SH-SY5Y (cell line): ENCODE results near the gene PDE1C.

Source experiments
- GATA2 ChIP-seq: IDR thresholded peaks from 2 replicates; pipeline ENCODE4 v1.6.1; 2011; ENCODE audit warnings: mild to moderate bottlenecking, low read depth, low read length
- GATA3 ChIP-seq: IDR thresholded peaks from 2 replicates; pipeline ENCODE4 v1.6.1; 2011; ENCODE audit warnings: low read depth, mild to moderate bottlenecking, low read length, moderate library complexity

The PDE1C gene

DNA sequence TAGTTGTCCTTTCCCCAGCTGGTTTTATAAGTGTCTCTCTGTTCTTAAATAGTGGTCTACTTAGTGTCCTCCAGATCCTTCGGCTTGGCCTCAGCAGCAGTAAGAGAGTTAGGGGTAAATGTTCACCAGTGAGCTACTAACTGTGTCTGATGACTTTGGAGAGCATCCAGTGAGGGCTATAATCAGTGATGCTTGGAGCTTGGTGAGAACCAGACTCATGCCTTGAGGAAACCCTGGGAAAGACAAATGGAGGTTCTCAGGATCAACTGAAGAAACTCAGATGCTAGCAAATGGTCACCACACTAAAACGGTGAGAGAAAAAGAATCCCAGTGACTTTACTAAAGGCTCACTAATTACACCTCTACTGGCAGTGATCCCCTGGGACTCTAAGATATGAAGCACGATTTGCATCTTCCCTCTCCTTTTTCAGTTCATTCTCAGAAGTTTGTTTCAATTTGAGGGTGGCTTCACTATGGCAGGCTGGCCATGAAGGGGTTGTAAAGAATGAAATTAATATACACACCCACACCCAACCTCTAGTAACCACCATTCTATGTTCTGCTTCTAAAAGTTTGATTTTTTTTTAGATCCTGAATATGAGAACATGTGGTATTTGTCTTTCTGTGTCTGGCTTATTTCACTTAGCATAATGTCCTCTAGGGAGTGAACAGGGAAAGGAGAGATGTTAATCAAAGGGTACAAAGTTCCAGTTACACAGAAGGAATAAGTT, 177.9 kb downstream of the PDE1C start:
- TF ChIP-seq GATA2, result no peak
- no peak for TF ChIP-seq GATA3

DNA sequence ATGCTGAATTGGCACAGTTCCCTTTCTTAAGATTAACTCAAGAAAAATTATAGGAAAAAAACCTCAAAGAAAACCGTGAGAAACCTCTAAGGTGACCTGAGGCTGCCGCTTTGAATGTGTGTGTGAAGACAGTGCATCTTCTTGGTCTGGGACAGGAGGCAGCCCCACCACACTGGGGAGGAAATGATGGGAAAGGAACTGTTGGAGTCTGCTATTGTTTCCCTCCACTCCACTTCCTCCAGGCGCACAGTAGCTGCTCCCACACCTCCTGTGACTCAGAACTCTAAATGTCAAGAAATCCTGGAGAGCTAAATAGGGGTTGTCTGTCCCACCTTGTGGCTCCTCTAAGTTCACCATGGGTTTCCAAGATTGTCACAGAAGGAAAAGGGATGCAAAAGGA, 179.4 kb downstream of the PDE1C start:
- TF ChIP-seq GATA2, result no peak
- TF ChIP-seq GATA3, result no peak

DNA sequence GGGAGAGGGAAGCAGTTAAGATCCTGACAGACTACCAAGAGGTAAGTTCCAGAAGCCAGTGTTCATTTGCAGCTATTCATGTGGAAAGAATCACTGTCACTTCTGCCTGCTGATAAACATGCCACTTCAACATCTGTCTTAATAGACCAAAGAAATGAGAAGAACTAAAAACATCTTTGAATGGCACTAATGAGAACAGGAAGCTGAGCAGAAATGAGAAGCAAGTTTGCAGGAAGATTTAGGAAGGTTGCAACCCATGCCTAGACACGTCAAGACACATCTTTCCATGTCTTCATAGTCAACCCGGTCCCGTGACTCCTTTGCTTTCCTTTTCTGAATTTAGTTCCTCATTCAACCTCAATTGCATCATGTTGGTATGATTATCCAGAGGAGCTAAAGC, 180.0 kb downstream of the PDE1C start:
- TF ChIP-seq GATA2, result no peak
- no peak for TF ChIP-seq GATA3

DNA sequence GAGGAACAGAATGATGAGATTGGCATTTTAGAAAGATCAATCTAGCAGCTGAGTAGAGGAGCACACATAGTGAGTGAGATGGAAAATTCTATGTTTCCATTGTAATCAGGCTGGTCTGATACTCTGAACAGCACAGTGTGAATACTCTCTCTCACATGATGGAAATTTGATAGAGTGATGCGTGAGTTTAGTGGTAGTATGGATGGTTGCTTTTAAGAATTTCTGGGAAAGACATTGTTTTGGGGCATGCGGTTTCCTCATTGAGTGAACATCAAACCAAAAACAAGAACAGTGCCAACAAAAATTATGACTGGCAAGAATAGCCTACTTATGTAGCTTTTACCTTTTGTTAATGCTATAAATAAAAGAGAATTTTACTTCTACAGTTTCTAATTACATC, 183.2 kb downstream of the PDE1C start:
- TF ChIP-seq GATA2 (no peak), GATA3 (no peak)

DNA sequence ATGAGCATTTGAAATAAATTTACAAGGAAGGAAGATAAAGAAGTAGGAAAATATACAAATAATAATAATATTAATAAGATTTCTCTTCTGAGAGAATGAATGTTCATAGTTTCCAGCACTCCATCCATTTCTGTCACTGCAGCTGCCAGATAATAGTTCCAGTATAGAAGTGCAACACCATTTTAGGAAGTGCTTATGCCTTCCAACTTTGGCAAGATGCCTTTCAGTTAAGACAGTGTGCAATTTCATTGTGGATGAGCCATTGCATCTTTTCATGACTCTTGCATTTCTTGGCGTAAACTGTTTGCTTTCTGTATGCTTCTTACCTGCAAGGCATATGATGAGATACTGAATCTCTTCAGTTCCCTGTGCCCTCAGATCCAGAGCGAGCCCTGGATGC, 185.0 kb downstream of the PDE1C start:
- TF ChIP-seq GATA2 (no peak), GATA3 (no peak)

DNA sequence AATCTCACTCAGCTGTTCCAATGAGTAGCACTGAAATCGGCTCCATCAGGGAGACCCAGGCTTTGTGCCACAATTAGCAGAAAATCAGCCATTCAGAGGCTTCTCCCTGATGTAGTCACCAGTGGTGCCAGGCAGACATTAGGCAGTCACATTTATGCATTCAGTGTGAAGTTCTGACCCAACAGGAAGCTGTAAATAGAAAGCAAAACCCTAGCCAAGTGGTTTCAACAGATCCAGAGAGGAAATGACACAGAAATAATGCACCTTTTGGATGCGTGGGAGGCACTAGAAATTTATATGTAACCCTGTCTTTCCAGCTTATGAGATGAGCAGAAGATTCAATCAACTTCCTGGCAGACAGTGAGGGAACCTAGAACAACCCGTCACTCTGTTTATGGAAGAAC, 186.4 kb downstream of the PDE1C start:
- TF ChIP-seq GATA2 (no peak), GATA3 (no peak)

DNA sequence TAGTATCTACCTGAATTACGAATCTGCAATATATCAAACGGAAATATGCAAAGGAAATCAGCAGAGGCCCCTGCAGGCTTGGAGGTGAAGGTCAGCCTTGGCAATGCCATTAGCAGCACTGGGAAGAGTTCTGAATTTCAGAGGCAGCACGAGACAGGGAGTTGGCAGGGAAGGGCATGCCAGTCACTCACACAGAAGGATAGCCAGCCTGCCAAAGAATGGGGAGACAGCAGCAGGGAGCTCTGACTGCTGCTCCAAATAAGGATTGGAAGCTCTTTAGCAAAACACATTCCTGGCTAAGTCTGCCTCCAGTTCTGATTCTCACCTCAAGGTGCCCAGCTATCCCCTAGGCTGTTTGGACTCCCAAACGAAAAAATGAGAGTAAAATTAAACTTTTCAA, 188.0 kb downstream of the PDE1C start:
- TF ChIP-seq GATA3 (no peak), GATA2 (no peak)

DNA sequence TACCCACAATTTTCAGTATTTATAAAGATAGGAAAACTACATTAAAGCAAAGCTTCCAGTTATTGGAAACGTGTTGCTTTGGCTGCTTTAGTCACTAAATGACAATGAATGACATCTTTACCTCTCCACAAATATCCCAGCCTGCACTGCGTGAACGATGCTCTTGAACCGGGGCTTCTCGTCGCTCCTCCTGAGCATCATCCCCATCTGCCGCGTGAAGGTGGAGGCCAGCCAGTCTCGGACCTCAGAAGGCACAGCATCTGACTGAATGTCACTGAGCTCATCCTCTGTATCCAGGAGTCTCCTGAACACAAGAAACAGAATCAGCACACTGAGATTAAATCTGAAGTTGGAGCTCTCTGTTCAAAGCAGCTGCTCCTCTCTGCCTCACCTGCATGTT, 191.3 kb downstream of the PDE1C start:
- TF ChIP-seq GATA3 (no peak), GATA2 (no peak)

DNA sequence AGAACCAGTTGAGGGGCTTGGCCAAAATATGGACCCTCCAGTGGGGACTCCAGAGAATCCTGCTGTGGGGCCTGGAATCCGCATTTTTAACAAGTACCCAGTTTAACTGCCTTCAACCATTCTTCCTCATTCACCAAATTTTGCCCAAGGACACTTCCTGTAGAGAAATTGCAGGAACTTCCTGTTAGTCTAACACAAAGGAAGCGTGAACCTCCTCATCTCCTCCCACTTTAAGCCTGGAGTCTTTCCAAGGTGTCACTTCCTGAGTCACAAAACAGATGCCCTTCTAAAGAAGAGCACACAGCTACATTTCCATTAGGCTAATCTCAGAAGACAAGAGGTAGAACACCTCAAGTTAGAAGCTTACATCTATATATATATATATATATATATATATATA, 194.8 kb downstream of the PDE1C start:
- TF ChIP-seq GATA3 (no peak), GATA2 (no peak)

DNA sequence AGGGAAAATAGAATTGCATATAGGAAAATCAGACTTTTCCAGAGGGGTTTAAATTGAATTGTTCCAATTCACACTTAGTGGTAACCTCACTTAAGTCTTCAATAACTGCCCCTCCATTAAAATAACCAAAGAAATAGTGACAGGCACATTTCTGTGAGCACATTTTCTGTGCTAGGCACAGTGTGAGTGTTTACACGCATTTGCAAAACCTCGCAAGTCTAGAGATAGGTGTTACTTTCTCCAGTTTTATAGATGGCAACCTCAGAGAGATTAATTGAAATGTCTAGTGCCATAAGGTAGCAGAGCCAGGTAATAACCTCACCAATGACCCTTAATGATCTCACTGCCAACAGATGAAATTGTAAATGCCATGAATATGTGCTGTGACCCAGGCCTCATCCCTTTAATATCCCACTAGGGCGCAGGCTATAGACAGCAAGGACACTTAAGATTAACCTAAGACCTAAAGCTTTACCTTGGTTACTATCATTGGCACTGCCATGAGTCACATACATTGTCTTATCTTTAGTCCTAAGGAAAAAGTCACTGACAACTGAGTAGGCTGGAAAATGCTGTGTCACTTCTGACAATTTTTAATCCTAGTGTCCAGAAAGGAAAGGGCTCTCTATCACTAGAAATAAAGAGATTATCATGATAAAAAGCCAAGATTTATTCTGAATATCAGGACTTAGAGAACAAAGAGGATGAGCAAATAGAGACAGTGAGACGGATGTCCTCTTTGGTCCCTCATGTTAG, 195.4 kb downstream of the PDE1C start:
- no peak for TF ChIP-seq GATA3
- TF ChIP-seq GATA2, result no peak

DNA sequence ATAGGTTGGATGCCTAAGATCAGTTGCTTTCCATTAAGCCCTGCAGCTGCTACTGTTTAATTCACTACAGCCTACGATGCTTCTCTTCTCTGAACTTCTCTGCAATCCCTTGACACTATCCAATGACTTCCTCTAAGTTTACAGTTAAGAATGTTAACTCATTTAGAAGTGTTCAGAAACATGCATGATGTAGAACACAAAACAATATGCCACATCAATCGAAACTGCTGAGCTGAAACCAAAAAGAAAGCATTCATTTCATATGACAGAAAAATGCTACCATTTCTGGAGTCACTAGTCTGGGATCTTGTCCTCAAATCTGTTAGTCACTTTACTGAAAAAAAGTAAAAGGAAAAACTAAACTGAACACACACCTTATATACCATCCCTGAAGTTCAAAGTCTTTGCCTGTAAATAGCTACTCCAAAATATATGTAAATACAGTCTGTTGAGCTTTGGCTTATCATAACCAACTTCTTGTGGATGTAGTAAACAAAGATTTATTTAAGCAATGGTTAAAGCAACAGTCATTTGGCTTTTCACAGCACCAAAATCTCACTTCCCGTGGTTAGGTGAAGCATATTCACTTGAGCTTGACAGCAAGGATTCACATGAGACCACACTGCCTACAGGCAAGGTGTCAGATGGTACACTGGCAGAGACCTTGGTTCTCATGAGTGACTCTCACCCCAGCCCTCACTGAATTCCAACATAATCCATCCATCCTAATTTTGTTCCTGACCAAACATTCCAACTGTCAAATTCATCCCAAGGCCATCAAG, 196.2 kb downstream of the PDE1C start:
- TF ChIP-seq GATA2, result no peak
- no peak for TF ChIP-seq GATA3

DNA sequence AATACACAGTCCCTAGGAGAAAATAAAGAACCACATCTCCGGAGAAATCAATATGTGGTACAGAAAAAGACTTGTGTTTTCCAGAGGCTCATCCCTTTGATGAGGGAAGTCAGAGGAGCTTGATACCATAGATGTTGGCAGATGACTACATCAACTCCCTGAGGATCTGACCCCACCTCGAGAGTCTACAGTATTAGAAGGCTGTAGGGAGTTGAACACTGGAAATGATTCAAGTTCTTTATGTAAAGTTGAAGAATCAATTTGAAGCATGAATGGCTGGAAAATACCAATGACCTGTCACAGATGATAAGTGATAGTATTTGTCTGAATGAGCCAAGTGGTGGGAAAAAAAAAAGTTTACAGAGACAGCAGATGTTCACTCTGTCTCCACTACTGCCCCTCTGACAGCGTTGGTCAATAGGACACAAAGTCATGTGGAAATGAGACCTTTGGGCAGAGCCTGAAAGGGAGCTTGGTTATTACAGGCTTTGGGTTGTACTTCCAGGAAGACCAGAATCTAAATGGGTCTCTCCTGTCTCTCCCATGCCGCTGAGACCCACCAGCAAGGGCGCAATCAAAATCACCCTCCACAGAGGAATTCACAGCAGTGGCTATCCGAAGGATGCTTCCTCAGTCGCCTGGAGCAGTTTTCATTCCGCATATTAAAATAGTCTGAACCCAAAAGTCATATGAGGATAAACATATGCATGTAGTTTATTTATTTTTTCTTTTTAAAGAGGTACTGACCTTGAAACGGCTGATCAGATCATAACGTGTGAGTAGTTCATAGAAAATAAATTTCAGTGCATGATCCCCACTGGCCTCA, 197.4 kb downstream of the PDE1C start:
- no peak for TF ChIP-seq GATA3
- TF ChIP-seq GATA2, result no peak

DNA sequence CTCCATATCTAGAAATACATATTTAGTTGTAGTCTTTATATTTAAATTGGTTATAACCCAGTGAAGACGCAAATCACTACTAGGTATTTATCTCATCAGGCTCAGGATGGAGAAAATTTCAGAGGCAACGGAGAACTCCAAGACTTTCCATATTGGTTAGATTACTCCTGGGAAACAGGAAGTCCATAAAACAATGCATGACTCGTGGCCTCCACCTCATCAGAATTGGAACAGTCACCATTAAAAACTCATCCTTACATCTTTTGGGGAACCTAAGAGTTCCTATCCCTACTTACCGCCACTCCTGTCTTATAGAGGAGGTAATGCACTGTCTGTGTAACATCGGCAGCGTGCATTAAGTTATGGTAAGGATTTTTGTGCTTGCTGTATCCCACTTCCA, 205.6 kb downstream of the PDE1C start:
- TF ChIP-seq GATA2 (no peak), GATA3 (no peak)

DNA sequence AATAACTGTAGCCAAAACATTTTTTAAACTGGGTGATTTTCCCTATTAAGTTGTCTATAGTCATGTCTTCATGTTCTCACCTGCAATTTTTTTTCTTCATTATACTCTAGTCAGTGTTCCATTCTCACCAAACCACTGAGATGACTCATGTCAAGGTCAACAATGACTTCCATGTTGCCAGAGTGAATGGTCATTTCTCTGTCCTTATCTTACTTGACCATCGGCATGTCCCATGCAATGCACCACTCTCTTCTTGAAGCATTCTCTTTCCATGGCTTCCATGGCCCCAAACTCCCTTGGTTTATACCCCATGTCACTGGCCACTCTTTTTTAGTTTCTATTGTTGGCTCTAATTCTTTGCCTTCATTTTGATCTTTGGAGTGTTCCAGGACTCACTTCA, 209.3 kb downstream of the PDE1C start:
- no peak for TF ChIP-seq GATA2
- TF ChIP-seq GATA3, result no peak
